Measurements from ENCODE around the gene RHOU.

- TF ChIP-seq CTCF (IDR thresholded peaks at IDR 0.05; ENCODE audit: low read depth, low read length) (no peak), EZH2phosphoT487 (IDR thresholded peaks at IDR 0.05; ENCODE audit: low read depth) (no peak)
Observed at GRCh38 chr1:228792601-228793000, 57.3 kb downstream of the RHOU start.

Data from OCI-LY3 (cell line).